GM12874 (cell line): Measurements from ENCODE around the gene PROX1.

ENCODE experiments used
- TF ChIP-seq, protein P1 (sequence below): IDR thresholded peaks from 2 replicates; pipeline ENCODE4 v1.5.1; 2011; ENCODE audit warnings: low read depth, mild to moderate bottlenecking, control low read depth, low read length, moderate library complexity; ENCODE audit not compliant: insufficient read depth

The PROX1 gene

DNA sequence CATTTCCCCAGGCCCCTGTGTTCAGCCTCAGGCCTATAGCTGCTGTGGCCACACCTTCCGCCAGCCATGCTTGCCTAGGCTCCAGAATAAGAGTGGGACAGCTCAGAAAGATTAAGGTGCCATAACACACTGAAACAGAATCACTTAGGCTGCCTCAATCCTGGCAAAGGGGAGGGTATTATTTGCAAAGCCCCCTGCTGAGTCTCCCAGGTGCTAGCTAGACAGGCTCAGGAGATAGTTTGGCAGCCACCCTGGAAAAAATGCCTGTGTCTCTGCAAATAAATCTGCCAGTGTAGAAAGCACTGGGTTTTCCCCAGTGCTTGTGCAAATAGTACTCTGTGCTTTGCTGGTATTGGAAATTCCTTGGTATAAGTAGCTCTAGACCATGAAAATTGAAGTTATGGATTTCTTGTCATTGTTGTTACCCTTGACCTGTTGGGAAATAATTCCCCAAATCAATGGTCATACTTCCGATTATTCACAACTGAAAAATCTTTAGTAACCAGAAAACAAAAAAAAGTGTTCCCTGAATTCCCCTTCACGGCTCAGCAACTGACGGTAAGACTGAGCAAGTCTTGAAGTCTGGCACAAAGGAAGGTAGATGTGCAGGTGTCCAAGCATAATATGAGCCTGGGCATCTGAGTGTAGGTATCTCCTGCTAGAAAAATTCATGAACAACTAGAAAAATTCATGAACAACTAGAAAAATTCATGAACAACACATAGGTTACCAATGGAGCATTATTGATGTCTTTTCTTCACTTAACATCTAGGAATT is 56.9 kb downstream of the PROX1 start:
- TF ChIP-seq, protein P1, sequence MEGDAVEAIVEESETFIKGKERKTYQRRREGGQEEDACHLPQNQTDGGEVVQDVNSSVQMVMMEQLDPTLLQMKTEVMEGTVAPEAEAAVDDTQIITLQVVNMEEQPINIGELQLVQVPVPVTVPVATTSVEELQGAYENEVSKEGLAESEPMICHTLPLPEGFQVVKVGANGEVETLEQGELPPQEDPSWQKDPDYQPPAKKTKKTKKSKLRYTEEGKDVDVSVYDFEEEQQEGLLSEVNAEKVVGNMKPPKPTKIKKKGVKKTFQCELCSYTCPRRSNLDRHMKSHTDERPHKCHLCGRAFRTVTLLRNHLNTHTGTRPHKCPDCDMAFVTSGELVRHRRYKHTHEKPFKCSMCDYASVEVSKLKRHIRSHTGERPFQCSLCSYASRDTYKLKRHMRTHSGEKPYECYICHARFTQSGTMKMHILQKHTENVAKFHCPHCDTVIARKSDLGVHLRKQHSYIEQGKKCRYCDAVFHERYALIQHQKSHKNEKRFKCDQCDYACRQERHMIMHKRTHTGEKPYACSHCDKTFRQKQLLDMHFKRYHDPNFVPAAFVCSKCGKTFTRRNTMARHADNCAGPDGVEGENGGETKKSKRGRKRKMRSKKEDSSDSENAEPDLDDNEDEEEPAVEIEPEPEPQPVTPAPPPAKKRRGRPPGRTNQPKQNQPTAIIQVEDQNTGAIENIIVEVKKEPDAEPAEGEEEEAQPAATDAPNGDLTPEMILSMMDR = no peak

GRCh38 chr1:214050513-214051401 is 63.0 kb downstream of the PROX1 start:
- TF ChIP-seq, protein P1 = no peak

DNA sequence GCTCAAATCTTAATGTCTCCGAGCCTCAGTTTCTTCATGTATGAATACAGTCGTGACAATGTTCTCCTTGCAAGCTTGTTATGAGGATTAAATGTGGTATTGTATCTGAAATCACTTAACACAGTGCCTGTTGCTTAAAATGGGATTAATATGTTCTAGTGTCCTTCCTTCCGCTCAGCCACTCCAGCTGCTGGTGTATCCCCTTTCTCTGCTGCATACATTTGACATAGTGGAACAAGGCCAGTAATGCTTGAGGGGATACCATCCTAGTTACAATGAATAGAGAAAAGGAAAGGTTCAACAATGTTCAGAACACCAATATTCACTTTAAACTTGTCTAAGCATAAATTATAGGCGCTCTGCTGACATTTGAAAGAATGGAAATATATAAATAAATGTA is 64.0 kb downstream of the PROX1 start:
- TF ChIP-seq, protein P1 = no peak

- TF ChIP-seq, protein P1 = no peak
Observed at GRCh38 chr1:214058076-214058475, 70.3 kb downstream of the PROX1 start.

DNA sequence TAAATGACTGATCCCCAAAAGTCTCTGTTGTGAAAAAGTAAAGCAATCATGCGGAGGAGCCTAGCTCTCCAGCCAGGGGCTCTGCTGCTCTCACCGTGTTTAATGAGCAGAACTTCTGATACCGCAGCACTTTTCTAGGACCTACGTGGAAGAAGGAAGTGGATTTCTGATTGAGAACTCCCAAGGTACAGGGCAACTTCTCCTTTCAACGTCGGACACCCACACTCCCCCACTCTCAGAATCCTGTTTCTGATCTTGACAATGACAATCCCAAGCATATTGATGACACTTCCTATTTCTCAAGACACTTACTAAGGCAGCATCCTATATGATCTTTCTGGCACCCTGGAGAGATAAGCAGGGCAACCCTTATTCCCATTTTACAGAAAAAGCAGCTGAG is 78.4 kb downstream of the PROX1 start:
- TF ChIP-seq, protein P1 = no peak

DNA sequence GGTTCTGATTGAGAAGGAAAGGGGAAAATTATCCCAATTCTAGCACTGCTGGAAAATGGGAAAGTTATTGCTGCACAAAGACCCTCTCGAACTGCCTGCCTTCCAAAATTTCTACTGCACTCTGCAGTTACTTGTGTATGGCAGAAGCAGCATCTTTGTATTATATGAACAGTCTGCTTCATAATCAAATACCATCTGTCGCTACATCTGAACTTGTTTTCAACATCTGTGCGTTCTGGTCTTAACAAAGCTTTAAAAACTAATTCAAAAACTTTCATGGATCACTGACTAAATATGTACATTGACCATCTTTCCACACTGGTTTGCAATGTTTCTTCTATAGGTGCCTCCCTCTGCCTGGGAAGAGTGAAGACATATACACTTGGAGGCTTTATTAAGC is 79.2 kb downstream of the PROX1 start:
- TF ChIP-seq, protein P1 = no peak

DNA sequence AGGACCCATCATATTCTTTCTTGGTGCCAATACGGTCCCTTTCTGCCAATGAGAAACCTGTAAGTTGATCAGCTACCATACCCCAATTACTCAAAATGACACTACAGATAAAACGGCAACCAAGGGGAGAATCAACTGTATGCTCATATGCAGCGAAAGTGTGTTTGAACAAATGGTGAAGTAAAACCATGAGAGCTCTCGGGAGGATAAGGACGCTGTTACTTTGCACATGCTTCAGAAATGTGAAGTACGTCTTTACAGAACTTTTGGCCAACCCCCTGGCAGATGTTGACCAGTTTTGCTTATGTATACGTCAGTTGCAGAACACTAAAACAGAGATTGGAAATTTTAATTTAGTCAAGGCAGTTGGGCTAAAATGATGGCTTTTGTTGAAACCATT is 79.6 kb downstream of the PROX1 start:
- TF ChIP-seq, protein P1 = no peak
